ENCODE results near the gene GAB2. TPM values are rescaled to one million over a fixed set of nuclear protein-coding genes. Genes with fewer than 3 reads are reported as not detected.

GAB2 gene
- total and polyA plus RNA-seq, 2 of the 4 experiments (the other 2 are of a cell fraction), result 3.3 to 5.9 TPM

DNA sequence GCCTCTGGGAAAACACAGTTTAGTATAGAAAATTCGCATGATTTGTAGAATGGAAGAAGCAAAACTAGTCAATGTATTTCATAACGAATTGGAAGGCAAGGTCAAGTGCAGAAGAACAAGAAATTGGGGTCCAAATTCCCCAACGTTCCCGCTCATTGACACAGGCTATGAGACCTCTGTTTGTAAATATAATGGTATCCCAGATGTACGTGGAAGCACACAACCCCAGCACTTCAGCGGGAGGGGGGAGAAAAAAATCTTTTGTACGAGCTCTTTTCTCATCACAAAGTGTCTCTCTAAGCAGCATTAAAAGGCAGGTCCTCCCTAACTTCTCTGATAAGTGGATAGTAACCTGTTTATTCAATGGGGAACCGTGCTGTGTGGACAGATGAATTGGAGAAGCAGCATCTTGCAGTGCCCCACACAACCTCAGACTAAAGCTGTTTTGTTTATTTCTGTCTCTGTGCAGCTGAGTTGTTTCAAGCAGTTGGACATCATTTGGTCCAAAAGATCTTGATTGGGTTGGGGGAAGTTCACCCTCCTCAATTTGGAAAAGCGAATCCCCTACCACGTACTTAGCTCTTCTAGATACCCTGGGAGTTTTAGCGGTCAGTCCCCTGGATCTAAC is 1.1 kb upstream of the GAB2 start (continued):
- TF ChIP-seq, protein P1, sequence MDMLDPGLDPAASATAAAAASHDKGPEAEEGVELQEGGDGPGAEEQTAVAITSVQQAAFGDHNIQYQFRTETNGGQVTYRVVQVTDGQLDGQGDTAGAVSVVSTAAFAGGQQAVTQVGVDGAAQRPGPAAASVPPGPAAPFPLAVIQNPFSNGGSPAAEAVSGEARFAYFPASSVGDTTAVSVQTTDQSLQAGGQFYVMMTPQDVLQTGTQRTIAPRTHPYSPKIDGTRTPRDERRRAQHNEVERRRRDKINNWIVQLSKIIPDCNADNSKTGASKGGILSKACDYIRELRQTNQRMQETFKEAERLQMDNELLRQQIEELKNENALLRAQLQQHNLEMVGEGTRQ (IDR thresholded peaks at IDR 0.05; ENCODE audit: low read depth, low read length), result no peak
- no peak for TF ChIP-seq RCOR1 (IDR thresholded peaks at IDR 0.05; ENCODE audit: insufficient replicate concordance, low read length)

Measured in IMR-90 (cell line).